ENCODE results near the gene LRRC14B.
"Not testable (repeated sequence)": the region's sequence is repeated elsewhere in the genome, so short reads cannot be mapped to it uniquely, and the experiment has no call there.

GRCh38 chr5:227375-227774 is 36.1 kb downstream of the LRRC14B start:
- TF ChIP-seq, protein P1, sequence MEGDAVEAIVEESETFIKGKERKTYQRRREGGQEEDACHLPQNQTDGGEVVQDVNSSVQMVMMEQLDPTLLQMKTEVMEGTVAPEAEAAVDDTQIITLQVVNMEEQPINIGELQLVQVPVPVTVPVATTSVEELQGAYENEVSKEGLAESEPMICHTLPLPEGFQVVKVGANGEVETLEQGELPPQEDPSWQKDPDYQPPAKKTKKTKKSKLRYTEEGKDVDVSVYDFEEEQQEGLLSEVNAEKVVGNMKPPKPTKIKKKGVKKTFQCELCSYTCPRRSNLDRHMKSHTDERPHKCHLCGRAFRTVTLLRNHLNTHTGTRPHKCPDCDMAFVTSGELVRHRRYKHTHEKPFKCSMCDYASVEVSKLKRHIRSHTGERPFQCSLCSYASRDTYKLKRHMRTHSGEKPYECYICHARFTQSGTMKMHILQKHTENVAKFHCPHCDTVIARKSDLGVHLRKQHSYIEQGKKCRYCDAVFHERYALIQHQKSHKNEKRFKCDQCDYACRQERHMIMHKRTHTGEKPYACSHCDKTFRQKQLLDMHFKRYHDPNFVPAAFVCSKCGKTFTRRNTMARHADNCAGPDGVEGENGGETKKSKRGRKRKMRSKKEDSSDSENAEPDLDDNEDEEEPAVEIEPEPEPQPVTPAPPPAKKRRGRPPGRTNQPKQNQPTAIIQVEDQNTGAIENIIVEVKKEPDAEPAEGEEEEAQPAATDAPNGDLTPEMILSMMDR (IDR thresholded peaks at IDR 0.05): not testable (repeated sequence)
- not testable (repeated sequence) for TF ChIP-seq POLR2A (IDR thresholded peaks at IDR 0.05)

All from right lobe of liver (tissue), 4 donors.